GM23338 (cell line): ENCODE results near the gene B4GALNT2. TPM values are rescaled to one million over a fixed set of nuclear protein-coding genes. Genes with fewer than 3 reads are reported as not detected.

Experiments
- ATAC-seq: fragments of 200-7000 bp; cut with Tn5 transposase; 3 replicates; pipeline ENCODE4 v1.9.1; 2020
- DNase-seq: peaks from one replicate; pipeline ENCODE4 v3.0.0-alpha.2; 2015; ENCODE audit warnings: low spot score
- H2AFZ ChIP-seq: fragments of 200-600 bp; sonication (generic); 2 replicates; pipeline ENCODE4 v1.8.0; 2016; ENCODE audit warnings: antibody characterized with exemption, mild to moderate bottlenecking, moderate library complexity
- H3F3A ChIP-seq: fragments of 200-600 bp; sonication (generic); replicated peaks from 2 replicates; pipeline ENCODE4 v1.8.0; 2017; ENCODE audit warnings: antibody characterized with exemption, mixed run types, low read depth
- H3K27ac ChIP-seq: fragments of 200-600 bp; sonication (generic); 2 replicates; pipeline ENCODE4 v1.6.1; 2016; ENCODE audit warnings: low read depth
- H3K27me3 ChIP-seq: fragments of 200-600 bp; sonication (generic); 2 replicates; pipeline ENCODE4 v1.8.0; 2016; ENCODE audit warnings: mild to moderate bottlenecking, mixed run types, moderate library complexity; ENCODE audit not compliant: insufficient read depth
- H3K36me3 ChIP-seq: fragments of 200-600 bp; sonication (generic); 2 replicates; pipeline ENCODE4 v1.8.0; 2016; ENCODE audit warnings: mild to moderate bottlenecking; ENCODE audit not compliant: insufficient read depth
- H3K4me1 ChIP-seq: fragments of 200-600 bp; sonication (generic); 2 replicates; pipeline ENCODE4 v1.8.0; 2016; ENCODE audit warnings: mild to moderate bottlenecking, moderate library complexity; ENCODE audit not compliant: insufficient read depth
- H3K4me2 ChIP-seq: fragments of 200-600 bp; sonication (generic); 2 replicates; pipeline ENCODE4 v1.7.1; 2017; ENCODE audit warnings: mixed run types
- H3K4me3 ChIP-seq: fragments of 200-600 bp; sonication (generic); 2 replicates; pipeline ENCODE4 v1.6.1; 2016; ENCODE audit warnings: mixed run types
- H3K79me2 ChIP-seq: fragments of 200-600 bp; sonication (generic); replicated peaks from 2 replicates; pipeline ENCODE4 v1.8.0; 2017; ENCODE audit warnings: mild to moderate bottlenecking; ENCODE audit not compliant: insufficient read depth
- H3K9me2 ChIP-seq: fragments of 200-600 bp; sonication (generic); 2 replicates; pipeline ENCODE4 v1.8.0; 2017; ENCODE audit not compliant: insufficient read depth
- H4K20me1 ChIP-seq: fragments of 200-600 bp; sonication (generic); replicated peaks from 2 replicates; pipeline ENCODE4 v1.8.0; 2017; ENCODE audit warnings: mild to moderate bottlenecking; ENCODE audit not compliant: insufficient read depth
- H3K27ac Mint-ChIP-seq: 2 replicates; pipeline ENCODE4 v1.8.0; 2020; ENCODE audit warnings: inconsistent platforms, mild to moderate bottlenecking, moderate library complexity, mixed read lengths
- H3K27me3 Mint-ChIP-seq: 3 replicates; pipeline ENCODE4 v1.8.0; 2022; ENCODE audit warnings: low read depth, mild to moderate bottlenecking, moderate library complexity, mixed read lengths, inconsistent platforms; ENCODE audit not compliant: insufficient read depth, poor library complexity
- H3K36me3 Mint-ChIP-seq: 3 replicates; pipeline ENCODE4 v1.8.0; 2021; ENCODE audit warnings: low read depth, mild to moderate bottlenecking, inconsistent platforms, moderate library complexity, mixed read lengths
- H3K4me1 Mint-ChIP-seq: 3 replicates; pipeline ENCODE4 v1.8.0; 2020; ENCODE audit warnings: mild to moderate bottlenecking, inconsistent platforms, mixed read lengths
- H3K4me3 Mint-ChIP-seq: 3 replicates; pipeline ENCODE4 v1.8.0; 2021; ENCODE audit warnings: moderate library complexity, mild to moderate bottlenecking, inconsistent platforms, mixed read lengths
- H3K9me3 Mint-ChIP-seq: 3 replicates; pipeline ENCODE4 v1.8.0; 2020; ENCODE audit warnings: moderate library complexity, mild to moderate bottlenecking, inconsistent platforms, mixed read lengths
- CREB1 ChIP-seq: fragments of 250-450 bp; sonication (Bioruptor Pico); IDR thresholded peaks from 2 replicates; pipeline ENCODE4 v1.5.0; 2020; ENCODE audit warnings: low read depth, mild to moderate bottlenecking, moderate library complexity
- EZH2 ChIP-seq: fragments of 200-600 bp; sonication (generic); IDR thresholded peaks from one replicate; pipeline ENCODE4 v1.8.0; 2017; ENCODE audit warnings: antibody characterized with exemption, mild to moderate bottlenecking, low read depth; ENCODE audit not compliant: unreplicated experiment
- JUNB ChIP-seq: IDR thresholded peaks from one replicate; pipeline ENCODE4 v1.6.1; 2016; ENCODE audit warnings: antibody characterized with exemption; ENCODE audit not compliant: unreplicated experiment
- POLR2AphosphoS5 ChIP-seq: IDR thresholded peaks from 2 replicates; pipeline ENCODE4 v1.6.1; 2016; ENCODE audit warnings: antibody characterized with exemption, low read depth
- REST ChIP-seq: IDR thresholded peaks from one replicate; pipeline ENCODE4 v1.6.1; 2018; ENCODE audit warnings: antibody characterized with exemption; ENCODE audit not compliant: unreplicated experiment
- STAT1 ChIP-seq: IDR thresholded peaks from one replicate; pipeline ENCODE4 v1.6.1; 2016; ENCODE audit warnings: antibody characterized with exemption; ENCODE audit not compliant: unreplicated experiment
- ZNF114 ChIP-seq: fragments of 250-450 bp; sonication (Bioruptor Pico); IDR thresholded peaks from 2 replicates; pipeline ENCODE4 v1.5.0; 2020; ENCODE audit warnings: mild to moderate bottlenecking, moderate library complexity
- ZNF331 ChIP-seq: fragments of 250-450 bp; sonication (Bioruptor Pico); IDR thresholded peaks from 2 replicates; pipeline ENCODE4 v1.5.0; 2020; ENCODE audit warnings: low read depth, mild to moderate bottlenecking, moderate library complexity
- polyA plus RNA-seq: library from polyadenylated mRNA; unstranded; fragments of >200 nt; fragmentation: Nextera tagmentation; extraction: Ambion mirVana; gene quantifications from 2 replicates; pipeline ENCODE4 v1.2.1, GENCODE V29; 2016
- total RNA-seq: library from RNA; depleted of rRNA; stranded (reverse); fragments of >200 nt; shearing (Covaris generic); gene quantifications from 2 replicates; pipeline ENCODE4 v1.2.3, GENCODE V29; 2014
- TF ChIP-seq, protein P1 (sequence below): fragments of 250-450 bp; sonication (Bioruptor Pico); IDR thresholded peaks from 2 replicates; pipeline ENCODE4 v1.5.0; 2020; ENCODE audit warnings: mild to moderate bottlenecking, moderate library complexity
- TF ChIP-seq, protein P2 (sequence below), 2 experiments: fragments of 200-600 bp in 1 of 2; sonication (generic) in 1 of 2; conservative IDR thresholded peaks; 2 replicates each; pipeline versions ENCODE4 v1.5.1 to v1.6.1; 2016 to 2017; ENCODE audit warnings: antibody characterized with exemption in 2 of 2, low read depth in 2 of 2, mild to moderate bottlenecking in 2 of 2, moderate library complexity in 1 of 2

The B4GALNT2 gene
- total and polyA plus RNA-seq, 2 experiments from 2014 or later = not detected

DNA sequence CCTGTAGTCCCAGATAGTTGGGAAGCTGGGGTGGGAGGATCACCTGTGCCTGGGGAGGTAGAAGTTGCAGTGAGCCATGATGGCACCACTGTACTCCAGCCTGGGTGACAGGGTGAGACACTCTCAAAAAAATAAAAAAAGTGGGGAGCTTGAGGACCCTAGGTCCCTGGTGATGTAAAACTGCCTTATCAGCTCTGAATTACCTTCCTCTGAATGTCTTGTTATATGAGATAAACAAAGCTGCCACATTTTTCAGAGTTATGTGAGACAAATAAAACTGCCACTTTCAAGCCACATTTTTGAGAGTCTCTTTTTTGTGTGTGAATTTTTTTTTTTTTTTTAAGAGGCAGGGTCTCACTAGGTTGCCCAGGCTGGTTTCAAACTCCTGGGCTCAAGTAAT is 32.0 kb upstream of the B4GALNT2 start:
- Histone ChIP-seq H3K4me3 (no peak overlapping the region), H2AFZ (peak overlapping the region; percentile 86), H3F3A (no peaks in the 10 kb centered on the region), H3K27me3 (no peaks in the 10 kb centered on the region), H3K4me2 (no peak overlapping the region), H3K79me2 (no peaks in the 10 kb centered on the region), H3K27ac (no peak overlapping the region), H4K20me1 (no peaks in the 10 kb centered on the region), H3K36me3 (no peaks in the 10 kb centered on the region), H3K9me2 (no peaks in the 10 kb centered on the region), H3K4me1 (no peaks in the 10 kb centered on the region)
- DNase-seq = no peak
- TF ChIP-seq, protein P1, sequence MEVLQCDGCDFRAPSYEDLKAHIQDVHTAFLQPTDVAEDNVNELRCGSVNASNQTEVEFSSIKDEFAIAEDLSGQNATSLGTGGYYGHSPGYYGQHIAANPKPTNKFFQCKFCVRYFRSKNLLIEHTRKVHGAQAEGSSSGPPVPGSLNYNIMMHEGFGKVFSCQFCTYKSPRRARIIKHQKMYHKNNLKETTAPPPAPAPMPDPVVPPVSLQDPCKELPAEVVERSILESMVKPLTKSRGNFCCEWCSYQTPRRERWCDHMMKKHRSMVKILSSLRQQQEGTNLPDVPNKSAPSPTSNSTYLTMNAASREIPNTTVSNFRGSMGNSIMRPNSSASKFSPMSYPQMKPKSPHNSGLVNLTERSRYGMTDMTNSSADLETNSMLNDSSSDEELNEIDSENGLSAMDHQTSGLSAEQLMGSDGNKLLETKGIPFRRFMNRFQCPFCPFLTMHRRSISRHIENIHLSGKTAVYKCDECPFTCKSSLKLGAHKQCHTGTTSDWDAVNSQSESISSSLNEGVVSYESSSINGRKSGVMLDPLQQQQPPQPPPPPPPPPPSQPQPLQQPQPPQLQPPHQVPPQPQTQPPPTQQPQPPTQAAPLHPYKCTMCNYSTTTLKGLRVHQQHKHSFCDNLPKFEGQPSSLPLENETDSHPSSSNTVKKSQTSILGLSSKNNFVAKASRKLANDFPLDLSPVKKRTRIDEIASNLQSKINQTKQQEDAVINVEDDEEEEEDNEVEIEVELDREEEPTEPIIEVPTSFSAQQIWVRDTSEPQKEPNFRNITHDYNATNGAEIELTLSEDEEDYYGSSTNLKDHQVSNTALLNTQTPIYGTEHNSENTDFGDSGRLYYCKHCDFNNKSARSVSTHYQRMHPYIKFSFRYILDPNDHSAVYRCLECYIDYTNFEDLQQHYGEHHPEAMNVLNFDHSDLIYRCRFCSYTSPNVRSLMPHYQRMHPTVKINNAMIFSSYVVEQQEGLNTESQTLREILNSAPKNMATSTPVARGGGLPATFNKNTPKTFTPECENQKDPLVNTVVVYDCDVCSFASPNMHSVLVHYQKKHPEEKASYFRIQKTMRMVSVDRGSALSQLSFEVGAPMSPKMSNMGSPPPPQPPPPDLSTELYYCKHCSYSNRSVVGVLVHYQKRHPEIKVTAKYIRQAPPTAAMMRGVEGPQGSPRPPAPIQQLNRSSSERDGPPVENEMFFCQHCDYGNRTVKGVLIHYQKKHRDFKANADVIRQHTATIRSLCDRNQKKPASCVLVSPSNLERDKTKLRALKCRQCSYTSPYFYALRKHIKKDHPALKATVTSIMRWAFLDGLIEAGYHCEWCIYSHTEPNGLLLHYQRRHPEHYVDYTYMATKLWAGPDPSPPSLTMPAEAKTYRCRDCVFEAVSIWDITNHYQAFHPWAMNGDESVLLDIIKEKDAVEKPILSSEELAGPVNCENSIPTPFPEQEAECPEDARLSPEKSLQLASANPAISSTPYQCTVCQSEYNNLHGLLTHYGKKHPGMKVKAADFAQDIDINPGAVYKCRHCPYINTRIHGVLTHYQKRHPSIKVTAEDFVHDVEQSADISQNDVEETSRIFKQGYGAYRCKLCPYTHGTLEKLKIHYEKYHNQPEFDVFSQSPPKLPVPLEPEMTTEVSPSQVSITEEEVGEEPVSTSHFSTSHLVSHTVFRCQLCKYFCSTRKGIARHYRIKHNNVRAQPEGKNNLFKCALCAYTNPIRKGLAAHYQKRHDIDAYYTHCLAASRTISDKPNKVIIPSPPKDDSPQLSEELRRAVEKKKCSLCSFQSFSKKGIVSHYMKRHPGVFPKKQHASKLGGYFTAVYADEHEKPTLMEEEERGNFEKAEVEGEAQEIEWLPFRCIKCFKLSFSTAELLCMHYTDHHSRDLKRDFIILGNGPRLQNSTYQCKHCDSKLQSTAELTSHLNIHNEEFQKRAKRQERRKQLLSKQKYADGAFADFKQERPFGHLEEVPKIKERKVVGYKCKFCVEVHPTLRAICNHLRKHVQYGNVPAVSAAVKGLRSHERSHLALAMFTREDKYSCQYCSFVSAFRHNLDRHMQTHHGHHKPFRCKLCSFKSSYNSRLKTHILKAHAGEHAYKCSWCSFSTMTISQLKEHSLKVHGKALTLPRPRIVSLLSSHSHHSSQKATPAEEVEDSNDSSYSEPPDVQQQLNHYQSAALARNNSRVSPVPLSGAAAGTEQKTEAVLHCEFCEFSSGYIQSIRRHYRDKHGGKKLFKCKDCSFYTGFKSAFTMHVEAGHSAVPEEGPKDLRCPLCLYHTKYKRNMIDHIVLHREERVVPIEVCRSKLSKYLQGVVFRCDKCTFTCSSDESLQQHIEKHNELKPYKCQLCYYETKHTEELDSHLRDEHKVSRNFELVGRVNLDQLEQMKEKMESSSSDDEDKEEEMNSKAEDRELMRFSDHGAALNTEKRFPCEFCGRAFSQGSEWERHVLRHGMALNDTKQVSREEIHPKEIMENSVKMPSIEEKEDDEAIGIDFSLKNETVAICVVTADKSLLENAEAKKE (CRISPR knock-in tag) = no peak
- TF ChIP-seq CREB1 (CRISPR knock-in tag) = no peak
- TF ChIP-seq JUNB = no peak
- no peak for TF ChIP-seq REST
- TF ChIP-seq ZNF114 (CRISPR knock-in tag) = no peak
- TF ChIP-seq, protein P2, sequence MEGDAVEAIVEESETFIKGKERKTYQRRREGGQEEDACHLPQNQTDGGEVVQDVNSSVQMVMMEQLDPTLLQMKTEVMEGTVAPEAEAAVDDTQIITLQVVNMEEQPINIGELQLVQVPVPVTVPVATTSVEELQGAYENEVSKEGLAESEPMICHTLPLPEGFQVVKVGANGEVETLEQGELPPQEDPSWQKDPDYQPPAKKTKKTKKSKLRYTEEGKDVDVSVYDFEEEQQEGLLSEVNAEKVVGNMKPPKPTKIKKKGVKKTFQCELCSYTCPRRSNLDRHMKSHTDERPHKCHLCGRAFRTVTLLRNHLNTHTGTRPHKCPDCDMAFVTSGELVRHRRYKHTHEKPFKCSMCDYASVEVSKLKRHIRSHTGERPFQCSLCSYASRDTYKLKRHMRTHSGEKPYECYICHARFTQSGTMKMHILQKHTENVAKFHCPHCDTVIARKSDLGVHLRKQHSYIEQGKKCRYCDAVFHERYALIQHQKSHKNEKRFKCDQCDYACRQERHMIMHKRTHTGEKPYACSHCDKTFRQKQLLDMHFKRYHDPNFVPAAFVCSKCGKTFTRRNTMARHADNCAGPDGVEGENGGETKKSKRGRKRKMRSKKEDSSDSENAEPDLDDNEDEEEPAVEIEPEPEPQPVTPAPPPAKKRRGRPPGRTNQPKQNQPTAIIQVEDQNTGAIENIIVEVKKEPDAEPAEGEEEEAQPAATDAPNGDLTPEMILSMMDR (conservative IDR thresholded peaks at IDR 0.05; ENCODE audit: low read depth in 2 of 2) = no peak
- TF ChIP-seq EZH2 = no peak
- no peak for TF ChIP-seq ZNF331 (CRISPR knock-in tag)
- no peak for TF ChIP-seq STAT1
- TF ChIP-seq POLR2AphosphoS5 = no peak
- Mint-ChIP-seq H3K36me3 (no peaks in the 10 kb centered on the region), H3K27ac (no peak overlapping the region), H3K27me3 (peaks cover 4% of the 10 kb centered on the region), H3K9me3 (no peaks in the 10 kb centered on the region), H3K4me3 (no peak overlapping the region), H3K4me1 (no peaks in the 10 kb centered on the region)
- no peak for ATAC-seq
